WERI-Rb-1 (cell line): ENCODE results near the gene KLHL24.

Source experiments
- DNase-seq: peaks from one replicate; pipeline ENCODE4 v3.0.0-alpha.2; 2020
- H3K27ac ChIP-seq: fragments of 250-450 bp; sonication (Bioruptor Pico); 2 replicates; pipeline ENCODE4 v1.5.1; 2020; ENCODE audit warnings: mild to moderate bottlenecking, moderate library complexity
- H3K27me3 ChIP-seq: fragments of 250-450 bp; sonication (Bioruptor Pico); 2 replicates; pipeline ENCODE4 v1.5.1; 2021; ENCODE audit warnings: mild to moderate bottlenecking, low read depth, moderate library complexity; ENCODE audit not compliant: insufficient read depth, severe bottlenecking
- H3K36me3 ChIP-seq: fragments of 250-450 bp; sonication (Bioruptor Pico); 2 replicates; pipeline ENCODE4 v1.5.1; 2020; ENCODE audit warnings: mild to moderate bottlenecking, moderate library complexity
- H3K4me3 ChIP-seq: 2 replicates; pipeline ENCODE4 v1.5.1; 2011; ENCODE audit warnings: low read depth, mild to moderate bottlenecking, control low read depth, low read length
- H3K9me3 ChIP-seq: fragments of 250-450 bp; sonication (Bioruptor Pico); 2 replicates; pipeline ENCODE4 v1.5.1; 2021; ENCODE audit warnings: mild to moderate bottlenecking, moderate library complexity; ENCODE audit not compliant: severe bottlenecking
- TF ChIP-seq, protein P1 (sequence below): IDR thresholded peaks from 2 replicates; pipeline ENCODE4 v1.5.1; 2011; ENCODE audit warnings: low read depth, mild to moderate bottlenecking, control low read depth, inconsistent platforms, low read length

The KLHL24 gene

DNA sequence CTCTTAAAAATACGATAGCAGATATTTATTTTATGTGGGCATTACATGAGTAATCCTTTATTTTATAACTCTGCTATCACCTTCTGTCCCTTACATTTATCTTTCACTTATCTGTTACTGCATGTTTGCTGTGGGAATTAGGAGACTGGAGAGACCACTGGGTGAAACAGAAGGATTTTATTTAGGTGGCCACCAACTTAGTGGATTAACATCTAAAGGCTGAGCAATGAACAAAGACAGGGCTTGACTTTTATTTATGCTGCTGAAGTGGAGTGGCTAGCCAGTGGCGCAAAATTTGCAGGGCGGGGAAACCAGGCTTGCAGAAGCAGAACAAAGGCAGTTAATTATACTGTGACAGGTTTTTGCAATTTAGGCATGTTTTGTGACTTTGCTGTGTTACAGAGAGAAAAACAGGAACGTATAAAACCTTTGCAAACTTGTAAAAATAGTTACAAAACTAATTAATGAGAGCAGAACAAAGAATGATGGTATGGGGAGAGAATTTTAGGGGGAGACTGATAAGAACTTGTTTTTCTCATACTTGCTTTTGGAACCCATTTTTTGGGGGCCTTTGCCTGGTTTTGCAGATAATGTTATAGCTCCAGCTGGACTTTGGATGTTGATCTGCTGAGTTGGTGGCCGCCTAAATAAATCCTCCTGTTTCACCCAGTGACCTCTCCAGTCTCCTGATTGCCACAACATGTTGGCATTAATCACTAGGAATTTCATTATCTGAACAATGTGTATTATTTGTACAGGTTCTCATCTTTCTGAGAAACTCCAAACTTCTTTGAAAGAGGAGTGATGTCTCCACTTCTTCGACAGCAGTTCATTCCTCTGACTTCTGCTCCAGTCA is 18.0 kb downstream of the KLHL24 start:
- TF ChIP-seq, protein P1, sequence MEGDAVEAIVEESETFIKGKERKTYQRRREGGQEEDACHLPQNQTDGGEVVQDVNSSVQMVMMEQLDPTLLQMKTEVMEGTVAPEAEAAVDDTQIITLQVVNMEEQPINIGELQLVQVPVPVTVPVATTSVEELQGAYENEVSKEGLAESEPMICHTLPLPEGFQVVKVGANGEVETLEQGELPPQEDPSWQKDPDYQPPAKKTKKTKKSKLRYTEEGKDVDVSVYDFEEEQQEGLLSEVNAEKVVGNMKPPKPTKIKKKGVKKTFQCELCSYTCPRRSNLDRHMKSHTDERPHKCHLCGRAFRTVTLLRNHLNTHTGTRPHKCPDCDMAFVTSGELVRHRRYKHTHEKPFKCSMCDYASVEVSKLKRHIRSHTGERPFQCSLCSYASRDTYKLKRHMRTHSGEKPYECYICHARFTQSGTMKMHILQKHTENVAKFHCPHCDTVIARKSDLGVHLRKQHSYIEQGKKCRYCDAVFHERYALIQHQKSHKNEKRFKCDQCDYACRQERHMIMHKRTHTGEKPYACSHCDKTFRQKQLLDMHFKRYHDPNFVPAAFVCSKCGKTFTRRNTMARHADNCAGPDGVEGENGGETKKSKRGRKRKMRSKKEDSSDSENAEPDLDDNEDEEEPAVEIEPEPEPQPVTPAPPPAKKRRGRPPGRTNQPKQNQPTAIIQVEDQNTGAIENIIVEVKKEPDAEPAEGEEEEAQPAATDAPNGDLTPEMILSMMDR, result no peak
- no peak for DNase-seq
- Histone ChIP-seq H3K27me3 (no peaks in the 10 kb centered on the region), H3K4me3 (no peak overlapping the region), H3K36me3 (peaks cover 42% of the 10 kb centered on the region), H3K27ac (no peak overlapping the region), H3K9me3 (peaks cover 12% of the 10 kb centered on the region)

GRCh38 chr3:183654727-183655126 is 19.3 kb downstream of the KLHL24 start:
- Histone ChIP-seq H3K4me3 (no peak overlapping the region), H3K36me3 (peaks cover 45% of the 10 kb centered on the region), H3K27ac (no peak overlapping the region), H3K27me3 (no peaks in the 10 kb centered on the region), H3K9me3 (peaks cover 12% of the 10 kb centered on the region)
- no peak for DNase-seq
- TF ChIP-seq, protein P1, result no peak

- H3K27ac ChIP-seq, result no peak overlapping the region
- peaks cover under 1% of the 10 kb centered on the region for H3K9me3 ChIP-seq
- H3K27me3 ChIP-seq, result no peaks in the 10 kb centered on the region
- TF ChIP-seq, protein P1, result no peak
- peaks cover 38% of the 10 kb centered on the region for H3K36me3 ChIP-seq
- H3K4me3 ChIP-seq, result no peak overlapping the region
- DNase-seq, result no peak
Observed at GRCh38 chr3:183662099-183662498, 26.7 kb downstream of the KLHL24 start.

GRCh38 chr3:183664913-183665381 is 29.5 kb downstream of the KLHL24 start:
- no peak overlapping the region for H3K4me3 ChIP-seq
- no peaks in the 10 kb centered on the region for H3K27me3 ChIP-seq
- no peak overlapping the region for H3K27ac ChIP-seq
- TF ChIP-seq, protein P1, result no peak
- peaks cover 3% of the 10 kb centered on the region for H3K9me3 ChIP-seq
- no peak for DNase-seq
- peaks cover 52% of the 10 kb centered on the region for H3K36me3 ChIP-seq

DNA sequence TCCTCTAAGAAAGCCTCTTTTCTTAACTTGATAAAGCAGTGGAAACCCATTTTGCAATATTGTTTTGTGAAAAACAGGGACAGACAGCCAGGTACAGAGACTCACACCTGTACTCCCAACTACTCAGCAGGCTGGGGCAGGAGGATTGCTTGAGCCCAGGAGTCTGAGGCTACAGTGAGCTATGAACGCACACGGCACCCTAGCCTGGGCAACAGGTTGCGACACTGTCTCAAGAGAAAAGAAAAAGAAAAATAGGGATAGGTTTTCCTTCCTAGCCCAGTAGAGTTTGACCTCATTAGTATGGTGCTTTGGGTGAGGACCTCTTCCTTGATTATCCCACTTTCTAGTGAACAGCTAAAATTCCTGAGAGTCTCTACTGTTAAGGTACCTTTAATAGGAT is 44.6 kb downstream of the KLHL24 start:
- no peak overlapping the region for H3K4me3 ChIP-seq
- TF ChIP-seq, protein P1, result no peak
- no peak overlapping the region for H3K27ac ChIP-seq
- H3K9me3 ChIP-seq, result no peaks in the 10 kb centered on the region
- peaks cover 11% of the 10 kb centered on the region for H3K36me3 ChIP-seq
- H3K27me3 ChIP-seq, result no peaks in the 10 kb centered on the region
- no peak for DNase-seq
